DMS153 treated with DMSO at 0.1 percent for 48 hours (cell line): Measurements from ENCODE around the gene PGRMC2.
"Not testable (repeated sequence)": the region's sequence is repeated elsewhere in the genome, so short reads cannot be mapped to it uniquely, and the experiment has no call there.

Experiments
- DNase-seq: peaks from one replicate; lab custom pipeline; 2025; ENCODE audit not compliant: unreplicated experiment; lab: John Stamatoyannopoulos, UW

Gene PGRMC2

DNA sequence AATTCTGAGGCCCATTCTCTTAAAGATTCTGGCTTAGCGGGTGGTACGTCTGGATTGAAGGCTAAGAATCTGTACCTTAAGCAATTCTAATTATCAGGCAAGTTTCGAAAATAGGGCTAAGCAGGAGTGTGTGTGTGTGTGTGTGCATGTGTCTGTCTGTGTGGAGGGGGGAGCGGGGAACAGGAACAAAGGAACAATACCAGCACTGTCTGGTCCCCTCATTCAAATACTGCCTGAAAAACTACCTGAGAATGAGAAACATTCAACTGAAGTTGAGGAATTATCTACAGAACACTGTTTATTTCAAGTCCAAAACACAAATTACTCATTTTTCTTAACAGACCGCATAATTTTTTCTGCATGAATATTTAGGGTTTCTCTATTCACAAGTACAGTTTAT lies 18.6 kb downstream of the PGRMC2 start:
- no peak for DNase-seq

DNA sequence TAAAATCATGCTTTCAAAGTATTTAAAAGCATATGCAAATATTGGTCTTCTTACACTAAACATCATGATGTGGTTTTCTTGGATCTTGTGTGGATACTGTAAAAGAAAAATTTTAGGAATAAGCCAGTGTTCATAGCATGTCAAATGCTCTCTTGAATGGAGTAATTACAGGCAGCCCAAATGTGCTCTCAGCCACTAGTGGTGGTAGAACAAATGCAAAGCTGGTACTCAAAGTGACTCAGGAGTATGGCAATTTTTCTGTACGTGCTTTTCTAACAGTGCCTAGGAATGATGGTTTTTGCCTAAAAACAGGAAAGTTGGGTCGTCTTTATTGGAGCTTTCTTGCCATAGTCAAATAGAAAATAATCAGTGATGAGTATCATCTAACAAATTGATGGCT lies 19.9 kb downstream of the PGRMC2 start:
- no peak for DNase-seq

DNA sequence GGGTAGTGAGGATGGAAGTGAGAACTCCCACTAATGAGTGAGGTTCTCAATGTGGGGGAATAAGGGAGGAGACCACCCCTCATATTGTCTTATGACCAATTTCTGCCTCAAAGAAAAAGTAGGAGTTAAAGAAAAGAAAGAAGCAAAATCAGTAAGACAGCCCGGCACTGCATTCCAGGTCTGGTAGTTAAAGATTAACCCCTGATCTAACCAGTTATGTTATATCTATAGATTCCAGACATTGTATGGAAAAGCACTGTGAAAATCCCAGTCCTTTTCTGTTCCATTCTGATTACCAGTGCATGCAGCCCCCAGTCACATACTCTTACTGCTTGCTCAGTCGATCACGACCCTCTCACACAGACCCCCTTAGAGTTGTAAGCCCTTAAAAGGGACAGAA lies 20.4 kb downstream of the PGRMC2 start:
- not testable (repeated sequence) for DNase-seq

DNA sequence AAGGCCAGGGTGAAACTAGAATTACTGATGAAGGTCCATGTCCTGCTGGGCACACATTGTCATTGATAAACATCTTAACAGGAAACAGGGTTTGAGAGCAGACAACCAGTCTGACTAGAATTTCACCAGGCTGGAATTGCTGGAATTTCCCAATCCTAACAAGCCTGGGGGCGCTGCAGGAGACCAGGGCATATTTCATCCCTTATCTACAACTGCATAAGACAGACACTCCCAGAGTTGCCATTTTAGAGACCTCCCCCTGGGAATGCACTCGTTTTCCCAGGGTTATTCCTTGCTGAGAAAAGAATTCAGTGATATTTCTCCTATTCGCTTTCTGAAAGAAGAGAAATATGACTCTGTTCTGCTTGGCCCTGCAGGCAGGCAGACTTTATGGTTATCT lies 22.1 kb downstream of the PGRMC2 start:
- DNase-seq: not testable (repeated sequence)

DNA sequence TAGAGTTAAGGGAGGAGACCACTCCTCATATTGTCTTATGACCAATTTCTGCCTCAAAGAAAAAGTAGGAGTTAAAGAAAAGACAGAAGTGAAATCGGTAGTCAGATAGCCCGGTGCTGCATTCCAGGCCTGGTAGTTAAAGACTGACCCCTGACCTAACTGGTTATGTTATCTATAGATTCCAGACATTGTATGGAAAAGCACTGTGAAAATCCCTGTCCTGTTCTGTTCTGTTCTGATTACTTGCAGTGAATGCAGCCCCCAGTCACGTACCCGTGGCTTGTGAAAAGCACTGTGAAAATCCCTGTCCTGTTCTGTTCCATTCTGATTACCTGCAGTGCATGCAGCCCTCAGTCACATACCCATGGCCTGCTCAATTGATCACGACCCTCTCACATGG lies 27.7 kb downstream of the PGRMC2 start:
- DNase-seq: not testable (repeated sequence)

DNA sequence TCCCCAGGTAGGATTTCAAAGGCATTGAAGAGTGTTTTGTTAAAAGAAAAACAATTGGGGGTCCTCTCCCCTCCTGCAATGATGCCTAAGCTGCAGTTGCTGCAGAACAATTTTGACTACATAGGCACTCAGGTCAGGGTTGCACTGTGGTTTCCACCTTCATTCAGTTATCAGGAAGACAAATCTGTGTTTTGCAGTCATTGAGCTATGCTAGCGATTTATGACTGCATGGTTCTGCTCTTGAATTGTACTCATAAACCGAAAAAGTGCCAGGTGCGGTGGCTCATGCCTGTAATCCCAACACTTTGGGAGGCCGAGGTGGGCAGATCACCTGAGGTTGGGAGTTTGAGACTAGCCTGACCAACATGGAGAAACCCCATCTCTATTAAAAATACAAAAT lies 29.4 kb downstream of the PGRMC2 start:
- not testable (repeated sequence) for DNase-seq

DNA sequence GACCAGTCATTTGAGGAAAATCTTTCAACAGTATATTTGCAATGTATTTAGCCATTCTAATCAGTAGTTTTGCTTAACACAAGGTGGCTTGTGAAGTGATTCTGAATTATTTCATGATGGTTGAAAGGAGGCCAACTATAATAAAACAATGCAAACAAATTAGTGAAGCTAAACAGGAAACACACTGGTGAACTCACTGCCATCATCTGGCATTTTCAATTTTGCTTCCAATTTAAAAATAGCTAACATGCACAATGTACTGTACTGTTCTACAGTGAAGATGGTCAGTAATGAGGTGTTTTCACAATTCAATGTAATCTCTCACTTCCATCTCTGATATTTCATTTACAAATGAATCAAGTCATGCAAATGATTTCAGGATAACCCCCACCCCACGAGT lies 31.1 kb downstream of the PGRMC2 start:
- DNase-seq: no peak

DNA sequence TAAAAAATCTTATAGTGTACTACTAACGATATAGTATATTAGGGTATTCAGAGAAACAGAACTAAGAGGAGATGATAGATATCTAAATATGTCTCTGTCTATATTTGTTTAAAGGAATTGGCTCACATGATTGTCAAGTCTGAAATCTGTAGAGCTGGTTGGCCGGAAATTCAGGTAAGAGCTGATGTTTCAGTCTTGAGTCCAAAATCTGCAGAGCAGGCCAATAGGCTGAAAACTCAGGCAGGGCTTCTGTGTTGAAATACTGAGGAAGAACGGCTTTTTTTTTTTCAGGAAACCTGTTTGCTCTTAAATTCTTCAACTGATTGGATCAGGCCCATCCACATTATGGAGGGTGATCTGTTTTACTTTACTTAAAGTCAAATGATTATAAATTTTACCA lies 31.7 kb downstream of the PGRMC2 start:
- no peak for DNase-seq

DNA sequence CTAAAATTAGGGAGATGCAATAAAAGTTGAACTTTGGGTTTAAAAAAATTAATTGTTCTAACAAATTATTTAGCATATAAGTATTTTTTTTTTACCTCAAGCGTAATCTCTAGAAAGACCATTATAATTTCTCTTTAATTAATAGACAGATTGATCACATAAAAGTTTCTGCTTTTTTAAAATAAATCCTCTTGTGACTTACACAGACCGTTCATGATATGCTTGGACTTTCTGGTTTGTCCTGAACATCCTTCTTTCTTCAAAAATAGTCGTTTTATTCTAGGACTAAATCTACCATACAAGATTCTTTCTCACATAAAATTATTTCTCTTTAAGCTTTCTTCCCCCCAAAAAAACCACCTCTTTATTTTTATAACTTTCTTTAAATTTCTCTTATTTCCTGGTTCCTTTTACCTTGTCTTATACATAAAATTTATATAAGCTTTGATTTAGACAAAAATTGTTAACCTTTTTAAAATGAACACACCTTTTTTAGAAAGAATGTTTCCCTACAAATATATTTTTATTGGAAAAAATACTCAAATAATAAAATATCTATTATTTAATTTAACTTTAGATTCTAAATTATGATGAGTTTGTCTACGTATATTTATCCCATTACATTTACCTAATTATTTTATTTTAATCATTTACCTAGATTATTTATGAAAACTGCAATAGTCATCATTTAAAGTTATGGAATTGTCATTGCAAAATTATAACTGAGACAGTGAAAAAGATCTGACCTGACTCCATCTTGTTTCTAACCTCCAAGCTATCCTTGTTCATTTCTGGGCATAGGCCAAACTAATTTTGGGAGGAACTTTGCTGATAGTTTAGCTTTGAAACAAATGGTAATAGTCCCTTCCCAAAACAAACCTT lies 37.6 kb downstream of the PGRMC2 start:
- no peak for DNase-seq

DNA sequence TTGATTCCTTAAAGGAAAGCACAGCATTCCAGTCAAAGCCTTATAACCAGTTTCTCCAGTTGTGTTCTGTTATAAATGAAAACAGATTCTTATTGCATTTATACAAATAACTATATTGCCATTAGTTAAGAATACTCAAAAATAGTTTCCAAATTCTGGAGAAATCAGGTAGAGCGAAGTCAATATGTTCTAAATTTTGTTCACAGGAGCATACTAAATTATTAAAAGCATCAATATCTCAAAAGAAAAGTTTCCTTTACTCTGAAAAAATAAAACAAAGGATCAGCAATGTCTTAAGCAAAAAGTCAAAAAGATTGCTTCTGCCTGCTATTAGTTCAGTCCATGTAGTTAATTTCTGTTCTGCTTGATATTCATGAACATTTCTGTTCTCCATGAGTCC lies 39.7 kb downstream of the PGRMC2 start:
- DNase-seq: no peak

DNA sequence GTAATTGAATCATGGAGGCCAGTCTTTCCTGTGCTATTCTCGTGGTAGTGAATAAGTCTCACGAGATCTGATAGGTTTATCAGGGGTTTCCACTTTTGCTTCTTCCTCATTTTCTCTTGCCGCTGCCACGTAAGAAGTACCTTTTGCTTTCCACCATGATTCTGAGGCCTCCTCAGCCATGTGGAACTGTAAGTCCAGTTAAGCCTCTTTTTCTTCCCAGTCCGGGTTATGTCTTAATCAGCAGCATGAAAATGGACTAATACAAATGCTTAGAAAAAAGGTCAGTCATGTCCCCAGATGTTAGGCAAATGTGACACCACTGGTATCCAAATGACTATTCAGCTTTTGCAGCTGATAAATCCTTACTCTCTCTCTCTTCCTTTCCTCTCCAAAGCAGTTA lies 42.2 kb downstream of the PGRMC2 start:
- not testable (repeated sequence) for DNase-seq

DNA sequence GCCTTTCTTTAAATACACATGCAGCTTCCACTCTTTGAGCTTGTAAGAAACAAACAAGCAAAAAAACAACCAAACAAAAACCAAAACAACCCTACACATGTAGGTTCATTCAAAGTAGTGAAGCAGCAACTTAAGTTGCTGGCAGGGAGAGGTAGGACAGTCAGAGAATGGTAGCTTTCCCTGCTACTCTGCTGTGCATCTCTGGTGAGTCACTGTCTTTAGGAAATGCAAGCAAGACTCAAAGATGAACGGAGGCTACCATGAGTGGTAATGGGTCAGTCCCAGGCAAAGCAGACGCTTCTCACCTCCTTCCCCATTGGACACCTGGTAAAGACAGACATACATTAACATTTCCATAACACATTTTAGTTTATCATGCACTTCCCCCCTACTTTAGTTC lies 43.2 kb downstream of the PGRMC2 start:
- DNase-seq: no peak

DNA sequence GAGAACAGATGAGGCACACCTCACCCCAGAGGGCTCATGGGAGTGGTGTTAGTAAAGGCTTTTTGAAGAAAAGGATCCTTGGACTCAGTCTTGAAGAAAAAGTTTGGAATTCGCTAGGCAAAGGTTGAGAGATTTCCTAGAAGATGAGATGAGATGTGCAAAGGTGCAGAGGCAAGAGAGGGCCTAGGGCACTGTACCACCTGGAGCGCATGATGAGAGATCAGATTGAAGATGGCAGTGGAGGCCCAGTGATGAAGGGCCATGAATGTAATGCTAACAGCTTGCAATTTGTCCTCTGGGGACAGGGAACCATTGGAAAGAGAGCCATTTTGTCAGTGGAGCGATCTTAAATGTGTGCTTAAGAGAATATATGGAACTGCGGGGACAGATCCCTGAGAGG lies 45.0 kb downstream of the PGRMC2 start:
- DNase-seq: no peak

DNA sequence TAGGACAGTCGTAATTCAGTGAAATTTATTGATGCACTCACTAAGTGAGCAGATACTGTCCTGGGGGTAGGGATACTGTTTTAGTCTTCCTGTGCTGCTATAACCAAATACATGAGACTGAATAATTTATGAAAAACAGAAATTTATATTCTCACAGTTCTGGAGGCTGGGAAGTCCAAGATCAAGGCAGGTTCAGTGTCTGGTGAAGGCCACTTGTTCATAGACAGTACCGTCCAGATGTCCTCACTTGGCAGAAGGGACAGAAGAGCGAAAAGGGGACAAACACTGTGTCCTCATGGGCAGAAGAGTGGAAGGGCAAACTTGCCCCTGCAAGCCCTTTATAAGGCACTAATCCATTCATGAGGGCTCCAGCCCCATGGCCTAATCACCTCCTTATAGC lies 45.6 kb downstream of the PGRMC2 start:
- DNase-seq: no peak

DNA sequence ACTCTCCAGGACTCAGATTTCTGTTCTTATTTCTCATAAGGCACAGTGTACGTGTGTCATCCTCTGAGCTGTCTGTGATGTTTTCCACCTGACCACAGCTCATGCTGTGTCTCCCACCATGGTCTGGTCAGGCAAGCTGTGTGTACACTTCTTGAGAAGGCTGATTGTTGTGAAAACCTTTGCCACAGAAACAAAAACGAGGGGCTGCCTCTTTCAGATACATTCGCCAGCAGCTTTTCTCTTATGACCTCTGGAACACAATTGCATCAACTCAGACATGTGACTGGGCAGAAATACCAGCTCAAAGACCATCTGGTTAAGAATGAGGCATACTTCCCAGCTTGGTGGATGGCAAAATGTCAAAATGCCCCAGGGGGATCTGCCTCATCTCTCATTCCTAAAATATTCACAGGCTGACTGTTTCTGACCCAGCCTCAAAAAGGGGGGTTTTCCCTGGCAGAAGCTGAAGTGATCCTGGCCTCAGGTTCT lies 46.1 kb downstream of the PGRMC2 start:
- DNase-seq: no peak

DNA sequence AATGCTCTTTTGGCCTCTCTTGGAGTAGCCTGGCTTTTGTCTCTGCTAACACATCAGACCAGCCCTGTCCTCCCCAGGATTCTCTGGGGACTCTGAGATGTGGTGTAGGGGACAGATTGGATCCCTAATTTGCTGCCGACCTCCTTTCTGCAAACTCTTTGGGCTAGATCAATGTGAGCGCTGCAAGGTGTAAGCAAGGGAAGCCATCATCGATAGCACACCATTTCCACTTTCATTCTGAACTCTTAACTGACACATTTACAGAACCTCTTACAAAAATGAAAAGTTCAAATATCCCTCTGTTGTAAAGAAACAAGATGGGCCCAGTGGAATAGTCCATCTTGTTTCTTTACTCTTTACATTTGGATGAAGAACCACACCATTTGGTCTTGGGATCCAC lies 46.6 kb downstream of the PGRMC2 start:
- no peak for DNase-seq

DNA sequence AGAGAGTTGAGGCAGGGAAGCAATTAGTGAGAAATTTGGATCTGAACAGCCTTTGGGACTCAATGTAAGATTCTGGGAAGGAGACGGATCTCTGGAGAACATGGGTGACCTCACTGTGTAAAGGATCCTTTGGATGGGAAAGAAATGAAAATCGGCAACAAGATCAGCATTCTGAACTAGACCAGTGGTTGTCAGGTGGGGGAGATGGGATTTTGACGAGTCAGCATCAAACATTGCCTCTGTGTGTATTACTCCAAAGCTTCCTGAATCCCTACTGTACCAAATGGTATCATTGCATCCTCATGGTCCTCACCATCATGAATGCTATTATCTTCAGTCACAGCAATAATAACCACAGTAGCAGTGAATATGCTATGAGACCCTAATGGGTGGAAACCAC lies 52.8 kb downstream of the PGRMC2 start:
- no peak for DNase-seq

DNA sequence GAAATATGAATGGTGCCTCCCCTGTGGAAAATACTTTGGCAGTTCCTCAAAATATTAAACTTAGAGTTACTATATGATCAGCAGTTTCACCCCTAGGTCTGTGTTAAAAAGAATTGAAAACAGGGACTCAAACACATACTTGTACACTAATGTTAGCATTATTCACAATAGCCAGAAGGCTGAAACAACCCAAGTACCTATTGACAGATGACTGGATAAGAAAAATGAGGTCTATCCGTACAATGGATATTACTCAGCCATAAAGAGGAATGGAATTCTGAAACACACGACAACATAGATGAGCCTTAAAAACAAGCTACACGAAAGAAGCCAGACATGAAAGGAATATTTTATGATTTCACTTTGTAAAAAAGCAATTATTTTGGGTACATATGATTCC lies 54.9 kb downstream of the PGRMC2 start:
- DNase-seq: no peak

DNA sequence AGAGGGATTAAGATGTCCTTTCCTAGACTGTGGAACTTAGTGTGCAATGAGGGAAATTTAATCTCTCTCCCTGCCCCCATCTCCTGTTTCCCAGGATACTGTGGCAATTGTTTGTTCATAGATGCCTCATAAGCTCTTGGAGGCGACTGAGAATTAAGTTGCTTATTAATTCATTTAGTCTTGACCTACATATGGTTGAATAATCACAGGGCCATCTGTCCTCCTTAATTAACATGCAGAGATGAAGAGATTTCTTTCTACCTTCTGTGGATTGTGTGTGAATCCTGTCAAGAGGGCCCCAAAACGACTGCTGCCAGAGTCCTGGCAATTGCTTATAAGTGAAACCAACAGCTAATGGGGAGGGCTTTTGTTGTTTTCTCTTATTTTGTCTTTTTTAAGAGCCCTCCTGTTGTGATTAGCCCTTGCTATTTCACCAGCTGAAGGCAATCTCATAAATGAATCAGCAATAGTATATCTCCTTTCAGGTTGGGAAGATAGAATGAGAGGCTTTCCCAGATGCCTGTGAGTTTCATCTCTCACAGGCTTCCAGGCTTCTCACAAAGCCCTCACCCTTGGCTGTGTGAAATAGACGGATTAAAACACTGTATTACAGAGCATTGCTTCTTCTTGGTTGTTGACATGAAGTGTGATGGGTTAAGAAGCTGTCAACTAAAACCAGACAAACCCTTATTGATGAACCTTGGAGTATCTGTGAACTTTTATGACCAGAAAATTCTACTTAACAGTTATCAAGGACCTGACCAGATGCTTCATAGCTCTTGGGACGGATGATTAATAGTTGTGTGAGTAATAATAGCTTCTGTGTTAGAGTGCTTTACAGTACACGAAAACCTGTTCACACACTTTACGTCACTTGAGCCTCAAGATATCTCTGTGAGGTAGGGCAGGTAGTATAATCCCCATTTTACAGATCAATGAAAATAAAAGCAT lies 58.5 kb downstream of the PGRMC2 start:
- peak; percentile 17 for DNase-seq

DNA sequence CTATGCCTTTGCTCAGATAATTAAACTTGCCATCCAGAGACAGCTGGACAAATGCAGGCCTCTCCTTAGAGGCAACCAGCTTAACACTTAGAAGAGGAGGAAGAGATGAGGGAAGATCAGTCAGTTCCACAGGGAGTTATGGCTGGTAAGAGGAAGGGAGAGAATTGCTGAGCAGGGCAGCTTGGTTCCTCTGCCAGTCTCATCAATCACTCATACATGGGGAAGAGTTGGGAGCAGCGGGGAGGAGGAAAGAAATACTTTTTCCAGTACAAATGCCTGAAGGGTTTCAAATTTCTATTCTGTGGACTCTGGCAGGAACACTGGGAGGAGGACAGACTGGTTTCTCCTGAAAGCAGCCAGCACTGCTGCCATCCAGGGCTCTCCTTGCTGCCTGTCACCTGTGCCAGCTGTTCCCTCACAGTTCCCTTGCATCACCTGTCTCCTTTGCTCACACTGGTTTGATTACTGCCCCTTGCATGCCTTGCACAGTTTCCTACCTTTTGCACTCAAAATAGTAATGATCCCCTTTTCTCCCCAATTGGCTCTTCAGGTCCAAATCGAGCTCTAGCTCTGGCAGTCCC lies 59.5 kb downstream of the PGRMC2 start:
- peak; percentile 32 for DNase-seq

DNA sequence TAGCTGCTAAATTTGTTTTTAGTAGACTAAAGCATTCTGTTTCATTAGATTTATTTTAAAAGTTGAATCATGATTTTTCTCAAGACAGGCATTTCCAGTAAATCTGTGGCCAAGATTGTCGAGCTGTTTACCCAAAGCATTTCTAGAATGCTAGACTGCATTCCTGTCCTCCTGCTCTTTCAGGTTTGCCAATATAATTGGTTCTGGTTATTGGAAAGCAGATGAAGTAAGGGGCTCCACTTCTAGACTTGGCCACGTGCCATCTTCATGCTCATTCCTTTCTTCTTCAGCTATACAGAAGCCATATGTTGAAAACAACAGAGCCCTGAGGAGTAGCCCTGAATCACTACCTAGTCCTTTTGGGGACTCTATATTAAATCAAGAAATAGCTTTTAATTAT lies 62.5 kb downstream of the PGRMC2 start:
- no peak for DNase-seq
